Measurements from ENCODE around the gene SEMA3C. TPM values are rescaled to one million over a fixed set of nuclear protein-coding genes. Genes with fewer than 3 reads are reported as not detected.

The SEMA3C gene
- polyA plus RNA-seq, 1 donor from 2014 or later: 386 TPM

DNA sequence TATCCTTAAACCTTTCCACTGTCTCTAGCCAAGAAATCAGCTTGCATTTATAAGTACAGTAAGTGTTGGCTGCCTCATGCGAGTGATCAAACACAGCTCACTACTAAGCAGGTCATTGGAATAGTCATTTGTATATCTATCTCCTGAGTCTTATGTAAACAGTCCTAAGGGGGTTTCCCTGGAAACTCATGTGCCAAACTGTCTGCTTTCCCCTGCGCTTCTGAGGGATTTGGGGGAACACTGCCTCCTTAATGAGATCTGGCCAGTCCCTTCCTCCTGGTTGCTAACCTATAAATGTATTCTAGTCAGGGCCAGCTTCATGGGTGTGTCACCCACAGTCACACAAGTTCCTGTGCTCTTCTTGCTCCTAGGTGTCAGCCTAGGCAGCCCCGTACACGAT is 147.3 kb downstream of the SEMA3C start:
- Histone ChIP-seq H3K27me3 (ENCODE audit: insufficient read depth, low read depth, low read length) (no peaks in the 10 kb centered on the region), H2AFZ (ENCODE audit: low read depth, low read length) (no peak overlapping the region), H3K4me2 (ENCODE audit: low read length) (no peak overlapping the region), H3F3A (ENCODE audit: insufficient read depth, low read length, poor library complexity, severe bottlenecking) (no peaks in the 10 kb centered on the region), H4K20me1 (ENCODE audit: insufficient read depth) (no peaks in the 10 kb centered on the region), H3K4me3 (ENCODE audit: low read length) (no peak overlapping the region), H3K27ac (ENCODE audit: low read length) (peak overlapping the region; percentile 16), H3K9ac (ENCODE audit: low read length) (no peak overlapping the region), H3K79me2 (replicated peaks; ENCODE audit: insufficient read depth, low read length) (no peaks in the 10 kb centered on the region), H3K9me2 (ENCODE audit: insufficient read depth, low read length) (no peaks in the 10 kb centered on the region), H3K36me3 (ENCODE audit: insufficient read depth, low read length) (no peaks in the 10 kb centered on the region), H3K9me3 (ENCODE audit: low read length) (no peaks in the 10 kb centered on the region)
- no peak for TF ChIP-seq MXI1 (conservative IDR thresholded peaks at IDR 0.05; ENCODE audit: poor library complexity, severe bottlenecking)
- no peak for TF ChIP-seq CTCF (IDR thresholded peaks at IDR 0.05; ENCODE audit: poor library complexity, severe bottlenecking)
- TF ChIP-seq EZH2 (IDR thresholded peaks at IDR 0.05; ENCODE audit: borderline replicate concordance, insufficient read depth, low read length, poor library complexity, severe bottlenecking): no peak
- TF ChIP-seq TAF1 (IDR thresholded peaks at IDR 0.05; ENCODE audit: low read depth): no peak
- TF ChIP-seq SMC3 (conservative IDR thresholded peaks at IDR 0.05; ENCODE audit: poor library complexity): no peak
- TF ChIP-seq REST (IDR thresholded peaks at IDR 0.05; ENCODE audit: borderline replicate concordance): no peak

GRCh38 chr7:80770675-80771081 is 148.2 kb downstream of the SEMA3C start:
- TF ChIP-seq POLR2AphosphoS5 (IDR thresholded peaks at IDR 0.05) (no peak), TAF1 (IDR thresholded peaks at IDR 0.05; ENCODE audit: low read depth) (no peak), MXI1 (conservative IDR thresholded peaks at IDR 0.05; ENCODE audit: poor library complexity, severe bottlenecking) (no peak), RAD21 (conservative IDR thresholded peaks at IDR 0.05) (no peak), CTCF (IDR thresholded peaks at IDR 0.05; ENCODE audit: poor library complexity, severe bottlenecking) (no peak), SMC3 (conservative IDR thresholded peaks at IDR 0.05; ENCODE audit: poor library complexity) (no peak), EZH2 (IDR thresholded peaks at IDR 0.05; ENCODE audit: borderline replicate concordance, insufficient read depth, low read length, poor library complexity, severe bottlenecking) (no peak), REST (IDR thresholded peaks at IDR 0.05; ENCODE audit: borderline replicate concordance) (no peak), EP300 (conservative IDR thresholded peaks at IDR 0.05; ENCODE audit: poor library complexity, severe bottlenecking) (no peak)

More at GRCh38 chr7:80770675-80771081, 148.2 kb downstream of the SEMA3C start:
- Histone ChIP-seq H3K9me2 (ENCODE audit: insufficient read depth, low read length) (no peaks in the 10 kb centered on the region), H3F3A (ENCODE audit: insufficient read depth, low read length, poor library complexity, severe bottlenecking) (no peaks in the 10 kb centered on the region), H3K9me3 (ENCODE audit: low read length) (no peaks in the 10 kb centered on the region), H3K27me3 (ENCODE audit: insufficient read depth, low read depth, low read length) (no peaks in the 10 kb centered on the region), H3K79me2 (replicated peaks; ENCODE audit: insufficient read depth, low read length) (no peaks in the 10 kb centered on the region), H3K9ac (ENCODE audit: low read length) (no peak overlapping the region), H3K4me3 (ENCODE audit: low read length) (no peak overlapping the region), H4K20me1 (ENCODE audit: insufficient read depth) (no peaks in the 10 kb centered on the region), H2AFZ (ENCODE audit: low read depth, low read length) (no peak overlapping the region), H3K36me3 (ENCODE audit: insufficient read depth, low read length) (no peaks in the 10 kb centered on the region), H3K27ac (ENCODE audit: low read length) (peak overlapping the region; percentile 33), H3K4me2 (ENCODE audit: low read length) (no peak overlapping the region)

All from neural cell (in vitro differentiated cells).